K562 treated with DMSO at 1 percent for 24 hours (cell line): ENCODE measurements around the gene ADGRD2. TPM values are rescaled to one million over a fixed set of nuclear protein-coding genes. Genes with fewer than 3 reads are reported as not detected.

Experiments used
- total RNA-seq: library from RNA; unstranded; fragments of 300-600 nt; gene quantifications from 2 replicates; pipeline ENCODE4 v1.2.3, GENCODE V29; 2022; ENCODE audit warnings: low read depth; ENCODE audit not compliant: insufficient read depth

Gene ADGRD2
- total RNA-seq: not detected in 2 replicates

GRCh38 chr9:124450241-124450924 is at the start of gene ADGRD2:
Gene ADGRD2, plus strand, starts transcription at chr9:124450451. Its CDS starts 1,216 bp downstream, at chr9:124451667.

GRCh38 chr9:124415102-124415851 is 35.0 kb upstream of the ADGRD2 start, which contains the start of gene PSMB7:
Gene PSMB7, minus strand, starts transcription at chr9:124415442. Its CDS starts 17 bp downstream, at chr9:124415425.

GRCh38 chr9:124506931-124507879 is 57.0 kb downstream of the ADGRD2 start, which contains the start of gene NR5A1:
Gene NR5A1, minus strand, starts transcription at chr9:124507399. Its CDS starts 4,004 bp downstream, at chr9:124503395.

Other genes starting within 250 kb of the ADGRD2 start
- 8.0 and 8.2 TPM in 2 replicates for gene NEK6, start 192.5 kb upstream of the ADGRD2 start, total RNA-seq
- gene PSMB7, start 35.0 kb upstream of the ADGRD2 start, total RNA-seq: 350 and 374 TPM in 2 replicates
- not detected in 2 replicates for gene NR5A1, start 56.9 kb downstream of the ADGRD2 start, total RNA-seq